Measurements from ENCODE around the gene SLC39A8. TPM values are rescaled to one million over a fixed set of nuclear protein-coding genes. Genes with fewer than 3 reads are reported as not detected.

Gene SLC39A8
- total and polyA plus RNA-seq, 11 donors: 1.6 to 51.3 (median 2.9) TPM

GRCh38 chr4:102299354-102300107, 45.8 kb downstream of the SLC39A8 start:
- peak in 1 of 5 donors; percentile 17 for DNase-seq
- Histone ChIP-seq H3K9me3 (no peaks in the 10 kb centered on the region), H3K4me1 (peaks cover 0 to 13% (median 0%) of the 10 kb centered on the region in 12 donors), H3K27ac (no peak overlapping the region), H3K4me3 (no peak overlapping the region), H3K27me3 (no peaks in the 10 kb centered on the region), H3K36me3 (peaks cover 0 to 8% (median 0%) of the 10 kb centered on the region in 9 donors)
- 7 to 12% (median 11%) methylated on average over 4 of the region's 4 CpGs for WGBS, 4 donors
- intact Hi-C loops (cut with DNase I): no loop called here
- TF ChIP-seq POLR2A (IDR thresholded peaks at IDR 0.05) (no peak), CTCF (IDR thresholded peaks at IDR 0.05) (peak; percentile 35 to 67 (median 52))
- ATAC-seq: peak; percentile 42 to 66 (median 58)

- Histone ChIP-seq H3K36me3 (peaks cover 0 to 8% (median 0%) of the 10 kb centered on the region in 9 donors), H3K4me3 (no peak overlapping the region), H3K27ac (no peak overlapping the region), H3K9me3 (no peaks in the 10 kb centered on the region), H3K27me3 (no peaks in the 10 kb centered on the region), H3K4me1 (peaks cover 0 to 13% (median 0%) of the 10 kb centered on the region in 12 donors)
- no peak for TF ChIP-seq CTCF (IDR thresholded peaks at IDR 0.05)
- TF ChIP-seq POLR2A (IDR thresholded peaks at IDR 0.05): no peak
- whole genome bisulfite sequencing, 4 donors: 88 to 97% (median 96%) methylated on average over 1 of the region's 1 CpG
- no peak for DNase-seq
- intact Hi-C loops (cut with DNase I): no loop called here
- ATAC-seq: no peak
These were observed 46.6 kb downstream of the SLC39A8 start for GRCh38 chr4:102298716-102299115.

GRCh38 chr4:102295153-102295862, 50.0 kb downstream of the SLC39A8 start:
- no peaks in the 10 kb centered on the region for H3K9me3 ChIP-seq
- peaks cover 0 to 8% (median 0%) of the 10 kb centered on the region in 9 donors for H3K36me3 ChIP-seq
- no peak overlapping the region for H3K27ac ChIP-seq
- H3K4me3 ChIP-seq: no peak overlapping the region
- no peaks in the 10 kb centered on the region for H3K27me3 ChIP-seq
- intact Hi-C loops (cut with DNase I): no loop called here
- ATAC-seq (no peak), DNase-seq (no peak)
- H3K4me1 ChIP-seq: peaks cover 0 to 13% (median 0%) of the 10 kb centered on the region in 12 donors
- TF ChIP-seq CTCF (IDR thresholded peaks at IDR 0.05): no peak
- no peak for TF ChIP-seq POLR2A (IDR thresholded peaks at IDR 0.05)

- Histone ChIP-seq H3K27me3 (no peaks in the 10 kb centered on the region), H3K36me3 (no peaks in the 10 kb centered on the region), H3K27ac (no peak overlapping the region), H3K4me1 (no peaks in the 10 kb centered on the region), H3K9me3 (no peaks in the 10 kb centered on the region), H3K4me3 (no peak overlapping the region)
- TF ChIP-seq CTCF (IDR thresholded peaks at IDR 0.05) (no peak), POLR2A (IDR thresholded peaks at IDR 0.05) (no peak)
- intact Hi-C loops (cut with DNase I): no loop called here
- no peak for DNase-seq
- no peak for ATAC-seq
These were observed 56.8 kb downstream of the SLC39A8 start for GRCh38 chr4:102288497-102288896.

Measured in heart left ventricle (tissue), 16 donors.